Naive thymus-derived CD8-positive, alpha-beta T cell (primary cell): ENCODE data around the gene ANTXR1. TPM values are rescaled to one million over a fixed set of nuclear protein-coding genes. Genes with fewer than 3 reads are reported as not detected.

Experiments
- ATAC-seq, 2 donors: fragments of 150-1000 bp; cut with Tn5 transposase in 1 of 2; sonication (Bioruptor Pico), chemical (Tn5 transposase) in 1 of 2; 1 replicate in 1 of 2; 2 replicates in 1 of 2; pipeline ENCODE4 v1.10.0; 2021; ENCODE audit warnings: mild to moderate bottlenecking in 2 of 2, moderate library complexity in 2 of 2
- POLR2A ChIA-PET: fragments of 350-600 bp; sonication (Branson Sonifier 250); formaldehyde crosslinking; loops from one replicate; lab custom pipeline; 2021; ENCODE audit warnings: antibody characterized with exemption; lab: Charles Lee
- DNase-seq, 10 donors: peaks; one replicate each; pipeline versions ENCODE4 v3.0.0 to v3.0.0-alpha.2; 2020 to 2022
- H3K27ac Mint-ChIP-seq, 10 donors: one replicate each; pipeline ENCODE4 v1.8.0; 2020 to 2022; ENCODE audit warnings: mild to moderate bottlenecking in 10 of 10, mixed read lengths in 10 of 10, moderate library complexity in 4 of 10, inconsistent platforms in 1 of 10
- H3K27me3 Mint-ChIP-seq, 5 donors: one replicate each; pipeline ENCODE4 v1.8.0; 2021 to 2022; ENCODE audit warnings: mixed read lengths in 5 of 5
- H3K36me3 Mint-ChIP-seq, 3 donors: one replicate each; pipeline ENCODE4 v1.8.0; 2020 to 2022; ENCODE audit warnings: mixed read lengths in 3 of 3, mild to moderate bottlenecking in 2 of 3, inconsistent platforms in 1 of 3
- H3K4me1 Mint-ChIP-seq, 4 donors: one replicate each; pipeline ENCODE4 v1.8.0; 2021 to 2022; ENCODE audit warnings: mixed read lengths in 4 of 4
- H3K4me3 Mint-ChIP-seq, 10 donors: one replicate each; pipeline ENCODE4 v1.8.0; 2020 to 2022; ENCODE audit warnings: mild to moderate bottlenecking in 10 of 10, mixed read lengths in 10 of 10, moderate library complexity in 6 of 10, inconsistent platforms in 1 of 10
- H3K9me3 Mint-ChIP-seq, 9 donors: one replicate each; pipeline ENCODE4 v1.8.0; 2020 to 2022; ENCODE audit warnings: mixed read lengths in 9 of 9, mild to moderate bottlenecking in 3 of 9, inconsistent platforms in 1 of 9, moderate library complexity in 1 of 9
- polyA plus RNA-seq, 3 donors: library from polyadenylated mRNA; unstranded; fragments of 300-500 nt; fragmentation: Illumina TruSeq; gene quantifications; one replicate each; pipeline ENCODE4 v1.2.3, GENCODE V29; 2021
- total RNA-seq, 8 experiments: library from RNA in 2 of 8; stranded (reverse) in 2 of 8; gene quantifications; one replicate each; pipeline ENCODE4 v1.2.3 and lab custom pipeline; 2021 to 2026

ANTXR1 gene
- total and polyA plus RNA-seq, 5 experiments from 2014 or later = 0.08 to 0.20 (median 0.14) TPM; not detected in 2

GRCh38 chr2:69124343-69124742, 111.4 kb downstream of the ANTXR1 start:
- H3K36me3 Mint-ChIP-seq = no peaks in the 10 kb centered on the region
- no peak overlapping the region for H3K27ac Mint-ChIP-seq
- DNase-seq (no peak), ATAC-seq (no peak)
- POLR2A ChIA-PET = no interaction called here
- peaks cover 7 to 18% (median 13%) of the 10 kb centered on the region in 5 donors for H3K27me3 Mint-ChIP-seq
- no peaks in the 10 kb centered on the region for H3K4me1 Mint-ChIP-seq
- no peaks in the 10 kb centered on the region for H3K9me3 Mint-ChIP-seq
- H3K4me3 Mint-ChIP-seq = no peak overlapping the region

- ATAC-seq (no peak), DNase-seq (no peak)
- H3K4me1 Mint-ChIP-seq = no peaks in the 10 kb centered on the region
- peaks cover 7 to 18% (median 13%) of the 10 kb centered on the region in 5 donors for H3K27me3 Mint-ChIP-seq
- no peak overlapping the region for H3K4me3 Mint-ChIP-seq
- H3K9me3 Mint-ChIP-seq = no peaks in the 10 kb centered on the region
- H3K36me3 Mint-ChIP-seq = no peaks in the 10 kb centered on the region
- POLR2A ChIA-PET = no interaction called here
- no peak overlapping the region for H3K27ac Mint-ChIP-seq
Measured at GRCh38 chr2:69125816-69126215, 112.8 kb downstream of the ANTXR1 start.

- no peaks in the 10 kb centered on the region for H3K4me1 Mint-ChIP-seq
- ATAC-seq (no peak), DNase-seq (no peak)
- POLR2A ChIA-PET = no interaction called here
- H3K4me3 Mint-ChIP-seq = no peak overlapping the region
- no peaks in the 10 kb centered on the region for H3K36me3 Mint-ChIP-seq
- H3K9me3 Mint-ChIP-seq = no peaks in the 10 kb centered on the region
- no peak overlapping the region for H3K27ac Mint-ChIP-seq
- H3K27me3 Mint-ChIP-seq = peaks cover 7 to 18% (median 13%) of the 10 kb centered on the region in 5 donors
Measured at GRCh38 chr2:69126341-69126740, 113.4 kb downstream of the ANTXR1 start.

- Mint-ChIP-seq H3K27ac (no peak overlapping the region), H3K9me3 (no peaks in the 10 kb centered on the region), H3K36me3 (no peaks in the 10 kb centered on the region), H3K4me3 (no peak overlapping the region), H3K27me3 (peaks cover 1 to 14% (median 10%) of the 10 kb centered on the region in 5 donors), H3K4me1 (no peaks in the 10 kb centered on the region)
- ATAC-seq (no peak), DNase-seq (no peak)
- POLR2A ChIA-PET = no interaction called here
Measured at GRCh38 chr2:69131452-69131851, 118.5 kb downstream of the ANTXR1 start.

GRCh38 chr2:69131983-69132675, 119.2 kb downstream of the ANTXR1 start:
- Mint-ChIP-seq H3K4me1 (no peaks in the 10 kb centered on the region), H3K27ac (no peak overlapping the region), H3K27me3 (peaks cover 1 to 14% (median 4%) of the 10 kb centered on the region in 5 donors), H3K4me3 (no peak overlapping the region), H3K36me3 (no peaks in the 10 kb centered on the region), H3K9me3 (no peaks in the 10 kb centered on the region)
- DNase-seq (no peak), ATAC-seq (no peak)
- POLR2A ChIA-PET = no interaction called here

GRCh38 chr2:69132960-69133590, 120.1 kb downstream of the ANTXR1 start:
- H3K27me3 Mint-ChIP-seq = peaks cover 0 to 13% (median 1%) of the 10 kb centered on the region in 5 donors
- DNase-seq = no peak
- ATAC-seq = no peak
- no peak overlapping the region for H3K4me3 Mint-ChIP-seq
- no peaks in the 10 kb centered on the region for H3K4me1 Mint-ChIP-seq
- no peaks in the 10 kb centered on the region for H3K36me3 Mint-ChIP-seq
- POLR2A ChIA-PET = no interaction called here
- no peak overlapping the region for H3K27ac Mint-ChIP-seq
- H3K9me3 Mint-ChIP-seq = no peaks in the 10 kb centered on the region

GRCh38 chr2:69133898-69134297, 120.9 kb downstream of the ANTXR1 start:
- Mint-ChIP-seq H3K9me3 (no peaks in the 10 kb centered on the region), H3K27me3 (peaks cover 0 to 13% (median 1%) of the 10 kb centered on the region in 5 donors), H3K36me3 (no peaks in the 10 kb centered on the region), H3K4me1 (no peaks in the 10 kb centered on the region), H3K27ac (no peak overlapping the region), H3K4me3 (no peak overlapping the region)
- ATAC-seq (no peak), DNase-seq (no peak)
- POLR2A ChIA-PET = no interaction called here

GRCh38 chr2:69134306-69134945, 121.4 kb downstream of the ANTXR1 start:
- DNase-seq (no peak), ATAC-seq (no peak)
- Mint-ChIP-seq H3K27me3 (peaks cover 0 to 13% (median 1%) of the 10 kb centered on the region in 5 donors), H3K4me1 (no peaks in the 10 kb centered on the region), H3K9me3 (no peaks in the 10 kb centered on the region), H3K4me3 (no peak overlapping the region), H3K27ac (no peak overlapping the region), H3K36me3 (no peaks in the 10 kb centered on the region)
- POLR2A ChIA-PET = no interaction called here

- Mint-ChIP-seq H3K36me3 (no peaks in the 10 kb centered on the region), H3K27me3 (peaks cover 0 to 12% (median 1%) of the 10 kb centered on the region in 5 donors), H3K9me3 (no peaks in the 10 kb centered on the region), H3K27ac (no peak overlapping the region), H3K4me3 (no peak overlapping the region), H3K4me1 (no peaks in the 10 kb centered on the region)
- no peak for DNase-seq
- POLR2A ChIA-PET = interaction anchor here (0.6 kb wide), 1 partner anchor 613 kb away, joined by 3 read pairs; no protein-coding TSS in a partner anchor
- ATAC-seq = no peak
Measured at GRCh38 chr2:69138247-69138772, 125.3 kb downstream of the ANTXR1 start.

- no peak for DNase-seq
- Mint-ChIP-seq H3K4me1 (no peaks in the 10 kb centered on the region), H3K36me3 (no peaks in the 10 kb centered on the region), H3K27me3 (peaks cover 0 to 12% (median 1%) of the 10 kb centered on the region in 5 donors), H3K4me3 (no peak overlapping the region), H3K27ac (no peak overlapping the region), H3K9me3 (no peaks in the 10 kb centered on the region)
- POLR2A ChIA-PET = interaction anchor here (0.6 kb wide), 1 partner anchor 614 kb away, joined by 3 read pairs; no protein-coding TSS in a partner anchor
- ATAC-seq = no peak
Measured at GRCh38 chr2:69138793-69139459, 125.9 kb downstream of the ANTXR1 start.

- Mint-ChIP-seq H3K4me1 (no peaks in the 10 kb centered on the region), H3K27me3 (peaks cover 0 to 12% (median 1%) of the 10 kb centered on the region in 5 donors), H3K9me3 (no peaks in the 10 kb centered on the region), H3K4me3 (no peak overlapping the region), H3K27ac (no peak overlapping the region), H3K36me3 (no peaks in the 10 kb centered on the region)
- no peak for DNase-seq
- POLR2A ChIA-PET = no interaction called here
- no peak for ATAC-seq
Measured at GRCh38 chr2:69139778-69140670, 127.0 kb downstream of the ANTXR1 start.

GRCh38 chr2:69141061-69141460, 128.1 kb downstream of the ANTXR1 start:
- Mint-ChIP-seq H3K9me3 (no peaks in the 10 kb centered on the region), H3K4me1 (no peaks in the 10 kb centered on the region), H3K27ac (no peak overlapping the region), H3K27me3 (peaks cover 0 to 10% (median 1%) of the 10 kb centered on the region in 5 donors), H3K4me3 (no peak overlapping the region), H3K36me3 (no peaks in the 10 kb centered on the region)
- no peak for ATAC-seq
- POLR2A ChIA-PET = no interaction called here
- no peak for DNase-seq
